Left ventricle myocardium inferior (tissue), 1 donor: ENCODE results near the gene RBM4B. TPM values are rescaled to one million over a fixed set of nuclear protein-coding genes. Genes with fewer than 3 reads are reported as not detected.

Experiments
- DNase-seq: peaks from one replicate; pipeline ENCODE4 v3.0.0-alpha.2; 2020
- H3K27ac ChIP-seq: fragments of 200-600 bp; replicated peaks from 2 replicates; pipeline ENCODE4 v1.8.0; 2021
- H3K27me3 ChIP-seq: fragments of 200-600 bp; 2 replicates; pipeline ENCODE4 v1.8.0; 2021; ENCODE audit warnings: low read depth
- H3K36me3 ChIP-seq: fragments of 200-600 bp; 2 replicates; pipeline ENCODE4 v1.8.0; 2021
- H3K4me1 ChIP-seq: fragments of 200-600 bp; 2 replicates; pipeline ENCODE4 v1.8.0; 2021
- H3K4me3 ChIP-seq: fragments of 200-600 bp; 2 replicates; pipeline ENCODE4 v1.8.0; 2021; ENCODE audit warnings: mild to moderate bottlenecking, moderate library complexity
- H3K9me3 ChIP-seq: fragments of 200-600 bp; replicated peaks from 2 replicates; pipeline ENCODE4 v1.8.0; 2021
- CTCF ChIP-seq: fragments of 200-600 bp; IDR thresholded peaks from 2 replicates; pipeline ENCODE4 v1.8.0; 2021; ENCODE audit warnings: antibody characterized with exemption, mild to moderate bottlenecking, borderline replicate concordance
- intact Hi-C: fragments of 100-400 bp; cut with micrococcal nuclease; formaldehyde crosslinking; loops from one replicate; pipeline ENCODE4 v1.11.0; 2022
- total RNA-seq: library from RNA; stranded (reverse); fragmentation: NEBNext Ultra II Directional; extraction: Animal tissue kit (Norgen Biotek cat#: 25700); gene quantifications from one replicate; pipeline ENCODE4 v1.2.1, GENCODE V29; 2021
- donor health status: DM: no; HTN: yes; CAD: no; lungs with severe emphysema.

The RBM4B gene
- total RNA-seq, 1 donor from 2014 or later: 11.8 TPM

DNA sequence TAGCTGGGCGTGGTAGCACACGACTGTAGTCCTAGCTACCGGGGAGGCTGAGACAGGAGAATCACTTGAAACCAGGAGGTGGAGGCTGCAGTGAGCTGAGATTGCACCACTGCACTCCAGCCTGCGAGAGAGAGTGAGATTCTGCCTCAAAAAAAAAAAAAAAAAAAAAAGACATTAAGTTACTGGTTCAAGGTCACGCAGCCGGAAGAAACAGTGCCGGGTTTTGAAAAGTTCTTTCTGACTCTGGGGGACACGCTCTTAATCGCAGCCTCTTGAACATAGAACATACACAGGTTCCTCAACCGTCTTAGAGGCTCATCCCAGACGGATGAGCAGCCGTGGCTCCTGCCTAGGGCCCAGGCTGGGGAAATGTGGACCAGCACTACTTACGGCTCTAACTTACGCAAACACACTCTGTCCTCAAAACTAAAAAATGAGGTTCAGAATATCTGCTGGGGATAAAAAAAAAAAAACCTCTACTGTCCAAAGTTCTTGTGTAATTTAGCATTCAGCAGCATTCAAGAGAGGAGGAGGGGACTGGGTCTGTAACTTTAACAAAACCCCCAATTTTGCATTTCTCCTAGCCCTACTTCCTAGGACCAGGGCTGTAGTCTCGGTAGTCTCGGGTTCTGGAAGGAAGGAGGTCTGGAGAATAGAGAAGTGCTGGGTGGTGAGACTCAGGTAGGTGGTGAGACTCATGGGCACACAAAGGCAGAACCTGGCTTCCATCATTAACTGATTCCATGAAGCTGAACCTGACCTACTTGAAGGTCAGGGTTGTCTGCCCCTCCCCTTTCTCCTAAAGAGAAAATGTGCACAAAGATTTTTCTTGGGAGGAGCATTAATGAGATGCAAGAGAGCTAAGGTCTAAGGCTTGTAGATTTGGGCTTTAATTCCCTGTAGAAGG lies 45.3 kb upstream of the RBM4B start:
- no peak for DNase-seq
- no peak overlapping the region for H3K27ac ChIP-seq
- intact Hi-C loops: no loop called here
- H3K36me3 ChIP-seq: no peaks in the 10 kb centered on the region
- peaks cover 8% of the 10 kb centered on the region for H3K4me1 ChIP-seq
- TF ChIP-seq CTCF: no peak
- no peak overlapping the region for H3K4me3 ChIP-seq
- peaks cover 78% of the 10 kb centered on the region for H3K27me3 ChIP-seq
- no peaks in the 10 kb centered on the region for H3K9me3 ChIP-seq

DNA sequence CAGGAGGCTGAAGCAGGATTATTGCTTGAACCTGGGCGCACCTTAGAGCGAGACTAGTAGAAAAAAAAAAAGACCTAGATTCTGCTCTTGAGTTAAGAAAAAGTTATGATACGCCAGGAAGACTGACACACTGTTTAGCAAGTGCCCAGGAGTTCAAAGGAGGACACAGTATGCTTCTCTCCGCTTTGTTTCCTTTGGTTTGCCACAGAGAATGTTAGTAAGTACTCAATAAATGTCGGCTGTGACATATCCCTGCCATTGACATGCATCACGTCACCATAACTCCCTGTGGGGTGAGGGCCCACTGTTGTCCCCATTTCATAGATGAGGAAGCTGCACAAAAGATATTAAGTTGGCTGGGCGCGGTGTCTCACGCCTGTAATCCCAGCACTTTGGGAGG lies 44.3 kb upstream of the RBM4B start:
- Histone ChIP-seq H3K4me3 (no peak overlapping the region), H3K9me3 (no peaks in the 10 kb centered on the region), H3K27me3 (peaks cover 71% of the 10 kb centered on the region), H3K36me3 (no peaks in the 10 kb centered on the region), H3K4me1 (peaks cover 2% of the 10 kb centered on the region), H3K27ac (no peak overlapping the region)
- TF ChIP-seq CTCF: no peak
- no peak for DNase-seq
- intact Hi-C loops: no loop called here

DNA sequence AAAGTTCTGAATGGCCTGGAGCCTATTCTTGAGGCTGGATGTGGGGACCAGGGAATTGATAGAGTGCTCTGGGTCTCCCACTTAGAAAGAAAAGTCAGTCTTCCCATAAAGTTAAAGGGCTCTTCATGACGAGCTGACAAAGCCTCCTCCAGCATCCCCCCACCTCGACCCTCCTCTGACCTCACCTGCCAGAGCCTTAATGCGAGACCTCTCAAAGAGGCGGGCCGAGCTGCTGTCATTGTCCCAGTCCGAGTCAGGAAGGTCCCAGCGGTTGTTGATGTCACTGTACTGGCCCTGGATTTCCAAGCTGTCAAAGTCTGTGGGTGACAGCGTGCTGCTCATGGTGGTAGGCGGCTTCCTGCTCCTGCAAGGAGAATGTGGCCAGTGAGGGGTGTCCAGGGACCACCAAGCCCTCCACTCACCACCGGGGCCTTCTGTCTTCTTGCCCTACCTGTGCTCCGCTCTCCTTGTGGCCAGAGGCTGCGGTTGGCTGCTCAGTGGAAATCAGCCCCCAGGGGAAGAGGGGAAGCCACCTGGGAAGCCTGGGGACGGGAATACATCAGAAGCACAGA lies 43.3 kb upstream of the RBM4B start:
- intact Hi-C loops: no loop called here
- DNase-seq: no peak

GRCh38 chr11:66720223-66720898 lies 42.7 kb upstream of the RBM4B start:
- TF ChIP-seq CTCF: no peak
- H3K9me3 ChIP-seq: no peaks in the 10 kb centered on the region
- intact Hi-C loops: no loop called here
- no peak for DNase-seq
- H3K36me3 ChIP-seq: no peaks in the 10 kb centered on the region
- H3K27ac ChIP-seq: no peak overlapping the region
- no peaks in the 10 kb centered on the region for H3K4me1 ChIP-seq
- peaks cover 59% of the 10 kb centered on the region for H3K27me3 ChIP-seq
- no peak overlapping the region for H3K4me3 ChIP-seq

More for the DNA sequence above, 43.3 kb upstream of the RBM4B start:
- H3K36me3 ChIP-seq: no peaks in the 10 kb centered on the region
- peaks cover 61% of the 10 kb centered on the region for H3K27me3 ChIP-seq
- no peak for TF ChIP-seq CTCF
- no peaks in the 10 kb centered on the region for H3K4me1 ChIP-seq
- H3K4me3 ChIP-seq: no peak overlapping the region
- no peaks in the 10 kb centered on the region for H3K9me3 ChIP-seq
- H3K27ac ChIP-seq: no peak overlapping the region

- intact Hi-C loops: loop anchor here (10.0 kb wide), 1 partner anchor 96 kb away; no protein-coding TSS in a partner anchor
- Histone ChIP-seq H3K4me1 (no peaks in the 10 kb centered on the region), H3K36me3 (no peaks in the 10 kb centered on the region), H3K27ac (no peak overlapping the region), H3K4me3 (no peak overlapping the region), H3K27me3 (peaks cover 51% of the 10 kb centered on the region), H3K9me3 (no peaks in the 10 kb centered on the region)
- no peak for TF ChIP-seq CTCF
- no peak for DNase-seq
Measured at GRCh38 chr11:66719111-66719872, 41.6 kb upstream of the RBM4B start.
